Subcutaneous adipose tissue (tissue), 4 donors: ENCODE data around the gene TRPV5. TPM values are rescaled to one million over a fixed set of nuclear protein-coding genes. Genes with fewer than 3 reads are reported as not detected.

Experiments used
- CTCF ChIP-seq: fragments of 450-650 bp; IDR thresholded peaks from one replicate; pipeline ENCODE4 v1.5.1; 2016; ENCODE audit warnings: low read depth, mild to moderate bottlenecking, control low read depth, antibody characterized with exemption, moderate library complexity
- total RNA-seq, 4 donors: library from RNA; depleted of rRNA; stranded (reverse); fragments of >200 nt; gene quantifications; one replicate each; pipeline ENCODE4 v1.1.0, GENCODE V29; 2016

Gene TRPV5
- total RNA-seq, 4 donors from 2014 or later, result not detected

- no peak for TF ChIP-seq CTCF
Observed at GRCh38 chr7:142880876-142881505, 52.6 kb downstream of the TRPV5 start.

GRCh38 chr7:142879060-142879459 is 54.5 kb downstream of the TRPV5 start:
- no peak for TF ChIP-seq CTCF

- no peak for TF ChIP-seq CTCF
Observed at GRCh38 chr7:142878315-142878714, 55.2 kb downstream of the TRPV5 start.

- TF ChIP-seq CTCF, result no peak
Observed at GRCh38 chr7:142876991-142877910, 56.3 kb downstream of the TRPV5 start.

GRCh38 chr7:142876236-142876960 is 57.1 kb downstream of the TRPV5 start:
- no peak for TF ChIP-seq CTCF

GRCh38 chr7:142875456-142875855 is 58.1 kb downstream of the TRPV5 start:
- TF ChIP-seq CTCF, result no peak

- no peak for TF ChIP-seq CTCF
Observed at GRCh38 chr7:142874837-142875236, 58.7 kb downstream of the TRPV5 start.
